ENCODE data around the gene PPP1R13B.
"Not testable (repeated sequence)": the region's sequence is repeated elsewhere in the genome, so short reads cannot be mapped to it uniquely, and the experiment has no call there.

The PPP1R13B gene

GRCh38 chr14:103699901-103700752, 147.2 kb downstream of the PPP1R13B start:
- DNase-seq (ENCODE audit: low read depth): no peak

DNA sequence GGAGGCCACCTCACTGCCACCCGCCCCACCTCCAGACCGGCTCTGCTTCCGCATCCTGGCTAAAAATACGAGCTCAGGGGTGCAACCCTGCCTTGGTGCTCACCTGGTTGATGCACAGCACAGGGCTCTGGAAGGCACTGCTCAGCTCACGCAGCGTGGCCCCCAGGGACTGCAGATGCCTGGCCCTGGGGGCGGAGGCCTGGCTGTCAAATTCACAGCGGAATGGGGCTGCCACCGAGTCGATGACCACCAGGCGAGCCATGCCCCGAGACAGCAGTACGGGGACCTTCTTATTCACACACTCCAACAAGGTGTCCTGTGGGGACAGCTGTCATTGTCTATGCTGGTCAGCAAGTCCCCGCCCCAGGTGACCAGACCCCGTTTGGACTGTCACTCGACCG, 148.1 kb downstream of the PPP1R13B start:
- DNase-seq (ENCODE audit: low read depth): no peak

DNA sequence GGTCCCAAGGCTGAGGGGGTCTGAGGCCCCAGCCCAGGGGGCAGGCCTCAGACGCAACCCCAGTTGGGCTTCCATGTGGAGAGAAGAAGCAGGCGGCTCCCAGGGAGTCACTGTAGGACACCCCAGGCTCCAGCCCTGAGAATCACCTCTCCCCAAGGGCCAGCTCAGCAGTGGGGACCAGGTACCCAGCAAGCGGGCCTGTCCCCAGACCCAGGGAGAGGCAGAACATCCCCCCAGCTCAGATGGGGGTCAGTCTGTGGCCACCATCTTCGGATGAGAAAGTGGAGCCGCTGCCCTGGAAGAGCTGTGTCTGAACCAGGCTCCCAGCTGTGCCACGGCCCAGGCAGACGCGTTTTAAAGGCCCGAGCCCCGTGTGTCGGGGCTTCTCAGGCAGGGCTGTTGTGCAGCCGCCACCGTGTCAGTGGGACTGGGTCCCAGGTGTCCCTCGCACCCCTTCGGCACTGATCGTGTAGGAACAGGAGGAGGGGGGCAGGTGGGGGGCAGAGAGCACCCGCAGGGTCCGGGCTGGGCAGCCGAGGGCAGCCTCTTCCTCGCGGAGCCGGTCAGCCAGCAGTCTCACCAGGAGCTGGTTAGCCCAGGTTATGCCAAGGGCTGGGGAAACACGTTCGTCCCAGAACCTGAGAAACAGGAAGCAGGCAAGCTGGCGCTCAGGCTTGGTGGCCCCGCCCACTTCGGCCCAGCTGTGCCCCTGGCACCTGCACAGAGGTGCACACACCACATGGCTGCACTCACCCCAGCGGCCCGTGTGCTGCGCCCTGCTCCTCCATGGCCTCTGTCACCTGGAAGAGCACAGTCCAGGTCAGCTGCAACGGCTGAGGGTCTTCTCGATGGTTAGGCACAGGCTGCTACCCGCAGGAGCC, 148.8 kb downstream of the PPP1R13B start:
- no peak for DNase-seq (ENCODE audit: low read depth)

DNA sequence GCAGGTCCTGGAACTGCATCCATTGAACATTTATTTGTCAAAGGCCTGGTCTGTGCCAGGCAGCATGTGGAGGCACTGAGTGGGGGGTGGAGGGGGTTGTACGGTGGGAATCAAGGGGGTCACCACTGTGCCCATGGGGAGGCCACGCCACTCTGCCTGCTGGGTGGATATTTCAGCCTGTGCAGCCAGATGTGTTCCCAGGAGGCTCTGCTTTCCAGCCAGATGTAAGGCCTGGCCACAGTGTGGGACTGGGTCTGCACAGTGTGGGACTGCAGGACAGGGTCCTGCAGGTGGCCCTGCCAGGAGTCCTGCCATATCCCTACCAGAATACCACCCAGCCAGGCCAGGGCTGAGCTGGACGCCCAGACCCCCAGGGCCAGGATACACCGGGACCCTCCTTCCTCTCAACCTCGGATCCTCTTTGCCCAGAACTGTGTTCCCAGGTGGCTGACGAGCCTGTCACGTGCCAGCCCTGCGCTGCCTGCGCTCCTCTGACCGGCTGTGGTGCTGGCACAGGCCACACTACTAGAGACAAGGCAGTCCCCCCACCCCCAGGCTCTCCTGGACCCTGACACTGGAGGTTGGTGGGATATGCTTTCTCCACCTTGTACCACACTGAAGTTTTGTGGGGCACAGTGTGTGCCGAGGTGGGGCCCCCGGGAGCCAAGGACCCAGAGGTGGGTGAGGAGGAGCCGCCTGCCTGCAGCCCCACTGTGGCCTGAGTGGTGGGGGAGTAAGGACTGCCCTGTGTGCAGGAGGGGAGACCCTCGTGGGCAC, 149.6 kb downstream of the PPP1R13B start:
- no peak for DNase-seq (ENCODE audit: low read depth)

DNA sequence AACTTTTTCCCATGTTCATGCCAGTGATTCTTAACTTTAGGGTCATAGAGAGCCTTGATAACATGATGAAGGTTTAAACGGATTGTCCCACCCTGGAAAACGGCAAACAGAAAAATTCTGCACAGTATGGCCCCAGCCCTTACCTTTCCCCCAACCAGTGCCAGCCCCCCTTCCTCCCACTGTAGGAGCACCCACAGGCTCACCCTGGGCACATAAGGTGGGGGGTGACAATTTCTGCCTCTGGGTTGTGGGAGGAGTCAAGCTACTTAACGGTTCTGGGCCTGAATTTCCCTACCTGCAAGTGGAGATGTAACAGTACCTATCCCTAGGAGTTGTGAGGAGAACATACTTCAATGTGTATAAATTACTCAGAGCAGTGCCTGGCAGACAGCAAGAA, 150.2 kb downstream of the PPP1R13B start:
- no peak for DNase-seq (ENCODE audit: low read depth)

- no peak for DNase-seq (ENCODE audit: low read depth)
Measured at GRCh38 chr14:103696466-103697071, 150.8 kb downstream of the PPP1R13B start.

GRCh38 chr14:103696070-103696402, 151.3 kb downstream of the PPP1R13B start:
- no peak for DNase-seq (ENCODE audit: low read depth)

DNA sequence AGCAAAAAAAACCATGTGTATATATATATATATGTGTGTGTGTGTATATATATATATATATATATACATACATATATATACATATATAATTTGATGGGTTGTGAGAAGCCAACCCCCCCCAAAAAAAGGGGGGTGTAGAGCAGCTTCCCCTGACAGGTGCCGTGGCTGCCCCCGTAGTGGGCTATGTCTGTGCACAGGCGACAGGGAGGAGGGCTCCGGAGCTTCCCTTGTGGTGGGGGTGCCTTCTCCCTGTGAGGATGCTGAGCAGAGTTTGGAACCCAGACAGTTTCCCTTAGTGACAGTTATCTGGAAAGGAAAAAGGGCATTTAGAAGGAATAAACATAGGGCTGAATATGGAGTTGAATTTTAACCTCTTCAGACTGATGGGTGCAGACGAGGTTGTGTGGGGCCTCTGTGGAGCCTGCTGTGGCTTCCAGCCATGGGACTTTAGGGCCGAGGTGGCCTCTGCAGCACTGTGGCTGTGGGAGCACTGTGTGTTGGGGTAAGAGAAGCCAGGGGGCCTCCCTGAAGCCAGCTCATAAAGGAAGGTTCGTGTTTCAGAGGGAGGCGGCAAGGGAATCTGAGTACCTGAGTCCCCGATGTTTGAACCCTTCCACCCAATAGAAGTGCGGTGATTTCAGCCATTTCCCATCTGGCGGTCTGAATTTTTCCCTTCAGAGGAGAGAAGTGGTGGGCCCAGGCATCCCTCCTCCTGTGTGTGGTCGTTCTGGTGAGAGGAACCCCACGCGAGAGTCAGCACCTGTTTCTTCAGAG, 151.9 kb downstream of the PPP1R13B start:
- DNase-seq (ENCODE audit: low read depth): no peak

DNA sequence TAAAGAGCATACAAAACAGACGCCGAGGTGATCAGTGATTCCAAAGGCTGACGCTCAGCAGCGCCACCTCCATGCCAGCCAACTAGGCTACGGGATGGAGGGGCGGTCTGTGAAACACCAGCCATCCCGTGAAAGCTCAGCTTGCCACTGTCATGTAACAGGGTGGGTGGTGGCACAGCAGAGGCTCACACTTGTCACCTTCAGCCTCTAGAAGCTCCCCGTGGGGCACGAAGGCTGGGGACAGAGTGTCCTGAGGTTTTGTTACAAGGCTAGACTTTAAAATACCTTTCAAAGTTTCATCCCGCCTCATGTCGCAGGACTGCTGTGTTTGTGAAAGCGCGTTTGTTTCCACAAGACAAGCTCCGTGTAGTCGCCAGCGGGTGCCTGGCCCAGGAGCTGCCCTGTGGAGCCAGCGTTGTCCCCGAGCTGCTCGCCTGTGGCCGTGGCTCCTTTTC, 152.8 kb downstream of the PPP1R13B start:
- no peak for DNase-seq (ENCODE audit: low read depth)

- no peak for DNase-seq (ENCODE audit: low read depth)
Measured at GRCh38 chr14:103693515-103693914, 153.9 kb downstream of the PPP1R13B start.

DNA sequence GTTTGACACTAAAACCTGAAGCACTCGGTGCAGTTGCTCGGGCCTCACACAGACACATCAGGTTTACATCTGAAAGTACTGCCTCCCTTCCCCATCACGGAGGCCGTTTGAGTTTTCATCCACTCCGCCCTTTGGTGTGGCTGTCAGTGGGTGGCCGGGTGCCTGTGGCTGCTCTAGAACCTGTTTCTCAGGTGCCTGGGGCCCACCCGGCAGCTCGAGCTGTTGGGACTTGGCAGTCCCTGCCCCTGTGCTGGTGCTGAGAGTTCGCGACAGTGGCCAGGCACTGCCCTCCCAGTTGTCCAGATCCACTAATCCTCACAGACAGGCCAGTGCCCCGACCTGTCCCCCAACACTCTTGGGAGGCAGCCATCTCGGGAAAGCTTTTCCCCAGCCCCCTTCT, 154.5 kb downstream of the PPP1R13B start:
- no peak for DNase-seq (ENCODE audit: low read depth)

GRCh38 chr14:103692159-103692558, 155.2 kb downstream of the PPP1R13B start:
- DNase-seq (ENCODE audit: low read depth): no peak

GRCh38 chr14:103691655-103692054, 155.7 kb downstream of the PPP1R13B start:
- DNase-seq (ENCODE audit: low read depth): not testable (repeated sequence)

- no peak for DNase-seq (ENCODE audit: low read depth)
Measured at GRCh38 chr14:103690332-103690731, 157.0 kb downstream of the PPP1R13B start.

DNA sequence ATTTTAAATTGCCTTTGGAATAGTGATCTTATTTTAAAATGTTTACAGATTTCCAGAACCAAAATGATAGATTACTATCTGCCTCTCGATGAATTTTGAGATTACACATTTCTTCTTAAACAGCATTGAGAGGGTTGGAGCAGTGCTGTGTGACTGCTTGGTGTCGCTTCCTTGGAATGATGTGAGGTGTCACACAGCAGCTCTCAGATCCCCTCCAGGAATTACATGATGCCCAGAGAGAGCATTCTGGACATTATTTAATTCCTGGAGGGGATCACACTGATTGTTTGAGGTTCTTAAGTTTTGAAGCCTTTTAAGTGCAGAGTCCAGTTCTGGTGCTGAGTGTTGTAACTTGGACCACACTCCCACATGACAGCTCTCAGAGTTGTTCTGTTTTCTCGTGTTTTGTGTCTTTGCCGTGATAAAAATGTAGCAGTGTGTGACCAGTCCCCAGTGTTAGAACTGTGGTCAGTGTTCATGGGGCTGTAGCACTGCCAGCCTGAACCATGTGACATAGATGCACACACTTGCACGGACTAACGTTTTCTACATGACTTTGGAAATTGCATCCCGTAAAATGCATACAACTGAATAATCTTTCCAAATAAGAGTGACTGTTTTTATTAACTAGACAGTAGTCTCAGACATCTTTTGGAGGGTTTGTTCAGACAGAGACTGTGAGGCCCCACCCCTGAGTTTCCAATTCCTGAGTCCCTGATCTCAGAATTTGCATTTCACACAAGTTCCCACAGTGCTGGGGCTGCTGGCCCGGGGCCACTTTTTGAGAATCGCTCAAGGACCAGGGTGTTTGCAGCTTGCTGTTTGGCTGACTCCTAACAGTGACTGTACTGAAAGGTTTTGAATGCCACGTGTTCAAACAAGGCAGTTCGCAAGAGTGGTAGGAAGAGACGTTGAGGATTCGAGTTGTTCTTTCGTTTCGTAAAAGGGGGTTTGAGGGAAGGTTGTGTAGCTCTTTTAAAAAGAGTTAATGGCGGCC, 158.2 kb downstream of the PPP1R13B start:
- no peak for DNase-seq (ENCODE audit: low read depth)

- no peak for DNase-seq (ENCODE audit: low read depth)
Measured at GRCh38 chr14:103688441-103688840, 158.9 kb downstream of the PPP1R13B start.

DNA sequence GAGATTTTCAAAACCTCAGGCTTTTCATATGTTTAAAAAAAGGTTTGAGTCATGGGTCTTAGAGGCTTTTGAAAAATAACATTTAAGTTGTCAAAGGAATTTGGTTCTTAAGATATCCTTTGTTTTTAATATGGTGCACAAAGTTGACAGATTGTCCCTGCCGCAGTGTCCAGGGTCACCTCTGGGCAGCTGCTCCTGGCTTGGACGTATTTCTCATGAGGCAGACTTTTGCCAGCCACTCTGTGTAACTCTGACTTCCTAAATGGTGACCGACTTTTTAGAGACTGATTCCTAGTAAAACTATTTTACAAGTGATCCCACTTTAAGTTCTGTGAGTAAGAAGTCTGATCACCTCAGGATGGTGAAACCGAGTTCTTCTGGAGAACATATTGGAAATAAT, 159.7 kb downstream of the PPP1R13B start:
- no peak for DNase-seq (ENCODE audit: low read depth)

DNA sequence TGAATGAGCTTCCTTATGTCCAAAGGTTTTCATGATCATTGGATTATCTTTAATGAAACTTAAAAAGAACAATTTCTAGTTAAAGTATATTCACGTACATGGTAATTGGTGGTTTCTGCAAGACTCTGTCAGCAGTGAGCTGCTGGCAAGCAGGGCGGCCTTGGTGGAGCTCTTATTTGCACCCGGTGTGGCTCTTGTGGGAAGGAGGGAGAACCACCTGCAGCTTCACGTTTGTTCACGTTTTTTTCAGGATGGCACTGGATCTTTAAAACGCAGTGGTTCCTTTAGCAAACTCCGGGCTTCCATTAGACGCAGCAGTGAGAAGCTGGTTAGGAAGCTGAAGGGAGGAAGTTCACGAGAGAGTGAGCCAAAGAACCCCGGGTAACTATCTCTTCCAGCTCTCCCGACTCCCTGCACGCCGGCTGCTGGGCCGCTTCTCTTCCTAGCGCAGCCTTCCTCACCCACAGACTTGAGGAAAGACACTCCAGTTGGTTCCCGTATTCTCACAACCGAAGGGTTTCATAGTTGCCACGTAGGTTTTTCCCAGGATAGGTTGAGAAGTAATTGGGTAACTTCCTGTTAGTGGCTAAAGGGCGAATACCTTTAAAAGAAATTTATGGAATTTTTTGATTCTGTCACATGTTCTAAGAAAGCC, 160.4 kb downstream of the PPP1R13B start:
- DNase-seq (ENCODE audit: low read depth): no peak

Measured in activated T-cell treated with anti-CD3 and anti-CD28 coated beads for 1 hour (primary cell).